Naive thymus-derived CD4-positive, alpha-beta T cell (primary cell): Measurements from ENCODE around the gene BABAM1. TPM values are rescaled to one million over a fixed set of nuclear protein-coding genes. Genes with fewer than 3 reads are reported as not detected.
"Not testable (repeated sequence)": the region's sequence is repeated elsewhere in the genome, so short reads cannot be mapped to it uniquely, and the experiment has no call there.

Experiments used
- ATAC-seq: fragments of 150-1000 bp; cut with Tn5 transposase; 2 replicates; pipeline ENCODE4 v1.10.0; 2021; ENCODE audit warnings: mild to moderate bottlenecking, moderate library complexity
- CTCF ChIA-PET: fragments of 350-600 bp; sonication (Branson Sonifier 250); formaldehyde crosslinking; loops from one replicate; lab custom pipeline; 2021; ENCODE audit warnings: antibody characterized with exemption; lab: Charles Lee
- POLR2A ChIA-PET: fragments of 350-600 bp; sonication (Branson Sonifier 250); formaldehyde crosslinking; loops from one replicate; lab custom pipeline; 2021; ENCODE audit warnings: antibody characterized with exemption, inconsistent platforms; lab: Charles Lee
- DNase-seq, 9 donors: peaks; one replicate each; pipeline versions ENCODE4 v3.0.0 to v3.0.0-alpha.2; 2020 to 2022; ENCODE audit warnings: mixed read lengths in 1 of 9
- H3K27ac ChIP-seq: one replicate; pipeline ENCODE4 v1.7.0; 2013; ENCODE audit warnings: mild to moderate bottlenecking, low read depth, low read length, moderate library complexity
- H3K27me3 ChIP-seq, 2 donors: one replicate each; pipeline ENCODE4 v1.7.0; 2013; ENCODE audit warnings: low read length in 2 of 2, mild to moderate bottlenecking in 2 of 2, moderate library complexity in 2 of 2; ENCODE audit not compliant: control insufficient read depth in 2 of 2, insufficient read depth in 2 of 2
- H3K36me3 ChIP-seq, 3 experiments: 1 replicate in 2 of 3; 2 replicates in 1 of 3; pipeline ENCODE4 v1.7.0; 2013; ENCODE audit warnings: low read length in 3 of 3, mild to moderate bottlenecking in 3 of 3, moderate library complexity in 1 of 3; ENCODE audit not compliant: insufficient read depth in 3 of 3, control insufficient read depth in 2 of 3
- H3K4me1 ChIP-seq, 2 donors: one replicate each; pipeline ENCODE4 v1.7.0; 2013; ENCODE audit warnings: low read length in 2 of 2, mild to moderate bottlenecking in 2 of 2, moderate library complexity in 1 of 2; ENCODE audit not compliant: control insufficient read depth in 2 of 2, insufficient read depth in 2 of 2
- H3K4me3 ChIP-seq: 2 replicates; pipeline ENCODE4 v1.7.0; 2013; ENCODE audit warnings: mild to moderate bottlenecking, low read length
- H3K9me3 ChIP-seq, 3 experiments: 1 replicate in 2 of 3; 2 replicates in 1 of 3; pipeline ENCODE4 v1.7.0; 2013; ENCODE audit warnings: low read length in 3 of 3; ENCODE audit not compliant: control insufficient read depth in 2 of 3
- H3K27ac Mint-ChIP-seq, 9 donors: one replicate each; pipeline ENCODE4 v1.8.0; 2020 to 2022; ENCODE audit warnings: mixed read lengths in 9 of 9, mild to moderate bottlenecking in 8 of 9, moderate library complexity in 5 of 9, inconsistent platforms in 2 of 9
- H3K27me3 Mint-ChIP-seq, 5 donors: one replicate each; pipeline ENCODE4 v1.8.0; 2021 to 2022; ENCODE audit warnings: mixed read lengths in 5 of 5, mild to moderate bottlenecking in 1 of 5
- H3K36me3 Mint-ChIP-seq, 5 donors: one replicate each; pipeline ENCODE4 v1.8.0; 2020 to 2022; ENCODE audit warnings: mixed read lengths in 5 of 5, mild to moderate bottlenecking in 3 of 5, inconsistent platforms in 1 of 5
- H3K4me1 Mint-ChIP-seq, 7 donors: one replicate each; pipeline ENCODE4 v1.8.0; 2020 to 2022; ENCODE audit warnings: mixed read lengths in 7 of 7, mild to moderate bottlenecking in 3 of 7, inconsistent platforms in 1 of 7
- H3K4me3 Mint-ChIP-seq, 10 donors: one replicate each; pipeline ENCODE4 v1.8.0; 2020 to 2022; ENCODE audit warnings: mild to moderate bottlenecking in 10 of 10, mixed read lengths in 10 of 10, moderate library complexity in 6 of 10, inconsistent platforms in 2 of 10
- H3K9me3 Mint-ChIP-seq, 11 donors: one replicate each; pipeline ENCODE4 v1.8.0; 2020 to 2022; ENCODE audit warnings: mixed read lengths in 11 of 11, mild to moderate bottlenecking in 4 of 11, inconsistent platforms in 1 of 11, moderate library complexity in 1 of 11
- intact Hi-C, 2 donors: fragments of 100-400 bp; cut with micrococcal nuclease; formaldehyde crosslinking; loops; one replicate each; pipeline ENCODE4 v1.15.1; 2023
- polyA plus RNA-seq, 2 donors: library from polyadenylated mRNA; unstranded; fragments of 300-500 nt; fragmentation: Illumina TruSeq; gene quantifications; one replicate each; pipeline ENCODE4 v1.2.3, GENCODE V29; 2021
- total RNA-seq, 6 experiments: library from RNA in 5 of 6; stranded (reverse) in 5 of 6; gene quantifications; 1 replicate in 5 of 6; 2 replicates in 1 of 6; pipeline ENCODE4 v1.2.3 and lab custom pipeline; 2021 to 2026

BABAM1 gene
- total and polyA plus RNA-seq, 7 experiments from 2014 or later: 72.4 to 111 (median 95.6) TPM

DNA sequence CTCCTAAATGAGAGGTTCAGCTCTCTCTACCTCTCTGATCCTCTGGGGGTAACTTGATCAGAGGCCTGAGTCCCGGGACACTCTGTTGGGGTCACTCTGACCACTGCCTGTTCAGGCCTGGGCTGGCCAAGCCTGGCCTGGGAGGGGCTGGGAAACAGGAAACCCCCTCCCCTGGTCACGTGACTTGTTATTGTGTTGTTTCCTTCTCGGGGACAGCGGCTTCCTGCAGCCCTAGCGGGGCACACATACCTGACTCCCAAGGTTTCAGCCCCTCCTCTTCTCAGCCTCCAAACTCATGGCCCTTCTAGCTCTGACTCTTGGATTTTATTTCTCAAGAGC, 2.6 kb upstream of the BABAM1 start, which contains the start of gene USHBP1:
Gene USHBP1, minus strand, starts transcription at position 105 of the 339 bp plus-strand sequence. CDS start 446 bp downstream, outside the sequence.
- DNase-seq (no peak), ATAC-seq (no peak)
- intact Hi-C loops: no loop called here
- Histone ChIP-seq H3K9me3 (no peaks in the 10 kb centered on the region), H3K4me3 (no peak within 1 kb of the TSS), H3K36me3 (peaks cover 0 to 6% (median 0%) of the 10 kb centered on the region in 3 experiments), H3K27ac (no peak within 1 kb of the TSS), H3K4me1 (peaks cover 6 to 18% of the 10 kb centered on the region in 2 donors), H3K27me3 (no peaks in the 10 kb centered on the region)
- peak within 1 kb of the TSS in 8 of 9 donors; percentile 0 to 82 (median 43) for H3K27ac Mint-ChIP-seq
- H3K4me1 Mint-ChIP-seq: peaks cover 13 to 32% (median 26%) of the 10 kb centered on the region in 7 donors
- peaks cover 0 to 4% (median 0%) of the 10 kb centered on the region in 11 donors for H3K9me3 Mint-ChIP-seq
- ChIA-PET POLR2A (interaction anchor here (1.0 to 1.8 kb wide), 4 partner anchors 19 to 50 kb away, joined by 3 to 6 read pairs (median 4); partner anchors contain the start of gene USE1), CTCF (interaction anchor here (1.1 to 1.5 kb wide), 4 partner anchors 16 to 192 kb away, joined by 3 to 5 read pairs (median 4); no protein-coding TSS in a partner anchor)
- H3K36me3 Mint-ChIP-seq: no peaks in the 10 kb centered on the region
- peak within 1 kb of the TSS in 2 of 10 donors; percentile 38 to 52 for H3K4me3 Mint-ChIP-seq
- H3K27me3 Mint-ChIP-seq: peaks cover 0 to 2% (median 0%) of the 10 kb centered on the region in 5 donors

GRCh38 chr19:17266026-17266425, 1.2 kb upstream of the BABAM1 start:
- Histone ChIP-seq H3K27ac (no peak overlapping the region), H3K4me3 (no peak overlapping the region), H3K36me3 (peaks cover 0 to 13% (median under 1%) of the 10 kb centered on the region in 3 experiments), H3K4me1 (peaks cover 6 to 18% of the 10 kb centered on the region in 2 donors), H3K27me3 (no peaks in the 10 kb centered on the region), H3K9me3 (no peaks in the 10 kb centered on the region)
- ChIA-PET POLR2A (interaction anchor here (0.8 to 3.4 kb wide), 11 partner anchors 7 to 605 kb away, joined by 3 to 18 read pairs (median 6); partner anchors contain the start of genes OCEL1 and USE1), CTCF (interaction anchor here (0.6 to 1.5 kb wide), 5 partner anchors 13 to 1057 kb away, joined by 3 to 5 read pairs (median 5); partner anchors contain the start of gene LSM4)
- peaks cover 0 to 4% (median 0%) of the 10 kb centered on the region in 5 donors for H3K36me3 Mint-ChIP-seq
- H3K27ac Mint-ChIP-seq: peak overlapping the region in 2 of 9 donors; percentile 30 to 82
- ATAC-seq: no peak
- peaks cover 8 to 31% (median 22%) of the 10 kb centered on the region in 7 donors for H3K4me1 Mint-ChIP-seq
- peaks cover 0 to 4% (median 0%) of the 10 kb centered on the region in 11 donors for H3K9me3 Mint-ChIP-seq
- intact Hi-C loops: loop anchor here in 1 of 2 donors (2.0 kb wide), 2 partner anchors 19 to 31 kb away; no protein-coding TSS in a partner anchor
- DNase-seq: no peak
- peak overlapping the region in 1 of 10 donors; percentile 9 for H3K4me3 Mint-ChIP-seq
- peaks cover 0 to 2% (median 0%) of the 10 kb centered on the region in 5 donors for H3K27me3 Mint-ChIP-seq

GRCh38 chr19:17266589-17266974, 661 bp upstream of the BABAM1 start:
- peaks cover 0 to 4% (median 0%) of the 10 kb centered on the region in 11 donors for H3K9me3 Mint-ChIP-seq
- peak overlapping the region; percentile 68 to 92 (median 84) for H3K4me3 Mint-ChIP-seq
- Histone ChIP-seq H3K4me1 (peaks cover 6 to 18% of the 10 kb centered on the region in 2 donors), H3K27me3 (no peaks in the 10 kb centered on the region), H3K9me3 (no peaks in the 10 kb centered on the region), H3K27ac (peak overlapping the region; percentile 48), H3K4me3 (peak overlapping the region; percentile 38), H3K36me3 (peaks cover 0 to 18% (median 6%) of the 10 kb centered on the region in 3 experiments)
- DNase-seq (no peak), ATAC-seq (no peak)
- H3K4me1 Mint-ChIP-seq: peaks cover 8 to 30% (median 22%) of the 10 kb centered on the region in 7 donors
- intact Hi-C loops: loop anchor here in 1 of 2 donors (2.0 kb wide), 2 partner anchors 20 to 32 kb away; no protein-coding TSS in a partner anchor
- H3K27me3 Mint-ChIP-seq: peaks cover 0 to 2% (median 0%) of the 10 kb centered on the region in 5 donors
- peak overlapping the region; percentile 69 to 93 (median 82) for H3K27ac Mint-ChIP-seq
- peaks cover 0 to 7% (median 4%) of the 10 kb centered on the region in 5 donors for H3K36me3 Mint-ChIP-seq
- ChIA-PET POLR2A (interaction anchor here (0.6 to 3.4 kb wide), 19 partner anchors 8 to 606 kb away, joined by 3 to 18 read pairs (median 6); partner anchors contain the start of genes DDA1, MVB12A, OCEL1 and USE1), CTCF (interaction anchor here (0.6 to 1.4 kb wide), 9 partner anchors 13 to 1056 kb away, joined by 3 to 14 read pairs (median 4); partner anchors contain the start of genes LSM4 and MRPL34)

DNA sequence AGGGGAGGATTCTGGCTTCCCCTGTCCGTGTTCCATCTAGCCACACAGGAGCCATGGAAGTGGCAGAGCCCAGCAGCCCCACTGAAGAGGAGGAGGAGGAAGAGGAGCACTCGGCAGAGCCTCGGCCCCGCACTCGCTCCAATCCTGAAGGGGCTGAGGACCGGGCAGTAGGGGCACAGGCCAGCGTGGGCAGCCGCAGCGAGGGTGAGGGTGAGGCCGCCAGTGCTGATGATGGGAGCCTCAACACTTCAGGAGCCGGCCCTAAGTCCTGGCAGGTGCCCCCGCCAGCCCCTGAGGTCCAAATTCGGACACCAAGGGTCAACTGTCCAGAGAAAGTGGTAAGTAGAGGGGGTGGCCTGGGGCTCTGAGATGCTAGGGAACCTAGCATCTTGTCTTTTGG, 1.5 kb downstream of the BABAM1 start:
- no peaks in the 10 kb centered on the region for H3K9me3 ChIP-seq
- ChIA-PET CTCF (interaction anchor here (1.6 kb wide), 1 partner anchor 9 kb away, joined by 5 read pairs; no protein-coding TSS in a partner anchor), POLR2A (interaction anchor here (0.5 to 2.9 kb wide), 3 partner anchors 53 to 179 kb away, joined by 3 to 15 read pairs (median 4); partner anchors contain the start of gene USE1)
- ATAC-seq (no peak), DNase-seq (no peak)
- peaks cover 6 to 18% of the 10 kb centered on the region in 2 donors for H3K4me1 ChIP-seq
- Mint-ChIP-seq H3K4me3 (peak overlapping the region; percentile 27 to 90 (median 74)), H3K27ac (no peak overlapping the region), H3K27me3 (peaks cover 0 to 2% (median 0%) of the 10 kb centered on the region in 5 donors), H3K36me3 (peaks cover 0 to 7% (median 4%) of the 10 kb centered on the region in 5 donors), H3K4me1 (peaks cover 8 to 30% (median 22%) of the 10 kb centered on the region in 7 donors), H3K9me3 (peaks cover 0 to 4% (median 0%) of the 10 kb centered on the region in 11 donors)
- intact Hi-C loops: no loop called here
- no peaks in the 10 kb centered on the region for H3K27me3 ChIP-seq
- peaks cover 0 to 35% (median 6%) of the 10 kb centered on the region in 3 experiments for H3K36me3 ChIP-seq
- H3K4me3 ChIP-seq: no peak overlapping the region
- no peak overlapping the region for H3K27ac ChIP-seq

DNA sequence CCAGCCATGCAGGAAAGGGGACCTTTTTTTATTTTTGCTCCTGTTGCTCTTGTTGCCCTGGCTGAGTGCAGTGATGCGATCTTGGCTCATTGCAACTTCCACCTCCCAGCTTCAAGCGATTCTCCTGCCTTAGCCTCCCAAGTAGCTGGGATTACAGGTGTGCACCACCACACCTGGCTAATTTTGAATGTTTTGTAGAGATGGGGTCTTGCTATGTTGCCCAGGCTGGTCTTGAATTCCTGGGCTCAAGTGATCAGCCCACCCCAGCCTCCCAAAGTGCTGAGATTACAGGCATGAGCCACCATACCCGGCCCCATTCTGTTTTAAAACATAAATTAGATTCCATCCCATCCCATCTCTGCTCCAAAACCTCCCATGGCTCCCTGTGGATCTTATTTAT, 7.6 kb downstream of the BABAM1 start:
- CTCF ChIA-PET, H3K4me1 ChIP-seq, H3K27me3 ChIP-seq, DNase-seq, H3K4me3 ChIP-seq, H3K4me3 Mint-ChIP-seq, H3K9me3 ChIP-seq, POLR2A ChIA-PET, H3K27ac Mint-ChIP-seq, H3K9me3 Mint-ChIP-seq, H3K27ac ChIP-seq, intact Hi-C loops, H3K4me1 Mint-ChIP-seq, H3K27me3 Mint-ChIP-seq, ATAC-seq: not testable (repeated sequence)
- peaks cover 0 to 28% (median 12%) of the 10 kb centered on the region in 5 donors for H3K36me3 Mint-ChIP-seq
- H3K36me3 ChIP-seq: peaks cover 8 to 81% (median 15%) of the 10 kb centered on the region in 3 experiments

DNA sequence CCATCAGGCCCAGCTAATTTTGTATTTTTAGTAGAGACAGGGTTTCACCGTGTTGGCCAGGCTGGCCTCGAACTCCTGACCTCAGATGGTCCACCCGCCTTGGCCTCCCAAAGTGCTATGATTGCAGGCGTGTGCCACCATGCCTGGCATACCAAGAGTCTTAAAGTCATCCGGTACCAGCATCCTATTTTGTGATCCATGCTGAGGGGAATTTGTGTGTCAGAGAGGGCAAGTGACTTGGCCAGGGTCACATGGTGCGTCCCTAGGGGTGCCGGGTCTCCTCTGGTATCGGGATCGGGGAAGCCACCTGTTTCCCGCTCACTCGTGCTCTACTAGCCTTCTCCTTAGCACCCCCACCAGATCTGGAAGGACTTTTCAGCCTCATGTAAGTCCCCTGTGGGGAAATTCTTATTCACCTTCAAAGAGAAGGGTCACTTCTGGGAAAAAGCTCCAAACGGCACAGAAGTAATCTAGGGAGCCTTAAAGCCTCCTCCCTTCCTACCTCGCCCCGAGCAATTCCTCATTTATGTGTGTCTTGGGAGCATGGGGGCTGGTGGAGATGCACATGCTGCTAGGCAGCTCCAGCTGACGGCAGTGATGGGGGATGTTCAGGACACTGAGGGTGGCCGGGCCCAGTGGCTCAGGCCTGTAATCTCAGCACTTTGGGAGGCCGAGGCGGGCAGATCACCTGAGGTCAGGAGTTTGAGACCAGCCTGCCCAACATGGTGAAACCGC, 8.4 kb downstream of the BABAM1 start:
- intact Hi-C loops: no loop called here
- H3K36me3 ChIP-seq: peaks cover 8 to 75% (median 15%) of the 10 kb centered on the region in 3 experiments
- no peaks in the 10 kb centered on the region for H3K4me1 ChIP-seq
- Mint-ChIP-seq H3K27ac (no peak overlapping the region), H3K4me3 (no peak overlapping the region), H3K4me1 (no peaks in the 10 kb centered on the region), H3K27me3 (no peaks in the 10 kb centered on the region), H3K9me3 (no peaks in the 10 kb centered on the region), H3K36me3 (peaks cover 0 to 28% (median 8%) of the 10 kb centered on the region in 5 donors)
- DNase-seq: no peak
- no peak overlapping the region for H3K27ac ChIP-seq
- no peak for ATAC-seq
- no peaks in the 10 kb centered on the region for H3K27me3 ChIP-seq
- no peaks in the 10 kb centered on the region for H3K9me3 ChIP-seq
- CTCF ChIA-PET: no interaction called here
- no peak overlapping the region for H3K4me3 ChIP-seq
- POLR2A ChIA-PET: no interaction called here
